ENCODE results near the gene HIPK2. TPM values are rescaled to one million over a fixed set of nuclear protein-coding genes. Genes with fewer than 3 reads are reported as not detected.

HIPK2 gene
- total RNA-seq, 6 experiments from 2014 or later = 48.5 to 68.0 (median 59.6) TPM

DNA sequence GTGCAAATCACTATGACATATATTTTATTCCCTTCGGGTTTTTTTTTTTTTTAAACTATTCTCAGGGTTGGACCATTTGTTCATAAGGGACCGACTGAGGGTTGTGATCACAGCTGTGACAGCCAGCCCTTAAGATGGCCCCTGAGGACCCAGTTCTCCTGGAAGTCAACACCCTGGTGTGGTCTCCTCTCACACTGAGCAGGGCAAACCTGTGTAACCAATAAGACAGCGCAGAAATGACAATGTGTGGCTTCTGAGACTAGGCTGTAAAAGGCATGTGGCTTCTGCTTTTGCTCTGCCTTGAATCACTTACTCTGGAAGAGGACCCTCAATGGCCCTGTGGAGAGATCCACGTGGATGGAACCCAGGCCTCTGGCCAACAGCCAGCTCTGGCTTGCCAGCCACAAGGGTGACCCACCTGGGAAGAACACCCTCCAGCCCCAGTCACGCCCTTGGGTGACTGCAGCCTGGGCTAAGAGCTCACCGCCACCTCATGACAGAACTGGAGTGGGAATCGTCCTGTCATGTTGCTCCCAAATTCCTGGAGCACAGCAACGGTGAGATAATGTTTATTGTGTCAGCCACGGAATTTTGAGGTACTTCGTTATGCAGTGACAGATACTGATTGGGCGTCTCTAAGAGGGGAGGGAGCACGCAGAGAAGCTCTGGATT, 127.2 kb downstream of the HIPK2 start:
- intact Hi-C loops (cut with DNase I) = no loop called here
- H3K27me3 ChIP-seq = no peaks in the 10 kb centered on the region
- peak in 1 of 3 donors; percentile 44 for DNase-seq
- TF ChIP-seq, protein P1, sequence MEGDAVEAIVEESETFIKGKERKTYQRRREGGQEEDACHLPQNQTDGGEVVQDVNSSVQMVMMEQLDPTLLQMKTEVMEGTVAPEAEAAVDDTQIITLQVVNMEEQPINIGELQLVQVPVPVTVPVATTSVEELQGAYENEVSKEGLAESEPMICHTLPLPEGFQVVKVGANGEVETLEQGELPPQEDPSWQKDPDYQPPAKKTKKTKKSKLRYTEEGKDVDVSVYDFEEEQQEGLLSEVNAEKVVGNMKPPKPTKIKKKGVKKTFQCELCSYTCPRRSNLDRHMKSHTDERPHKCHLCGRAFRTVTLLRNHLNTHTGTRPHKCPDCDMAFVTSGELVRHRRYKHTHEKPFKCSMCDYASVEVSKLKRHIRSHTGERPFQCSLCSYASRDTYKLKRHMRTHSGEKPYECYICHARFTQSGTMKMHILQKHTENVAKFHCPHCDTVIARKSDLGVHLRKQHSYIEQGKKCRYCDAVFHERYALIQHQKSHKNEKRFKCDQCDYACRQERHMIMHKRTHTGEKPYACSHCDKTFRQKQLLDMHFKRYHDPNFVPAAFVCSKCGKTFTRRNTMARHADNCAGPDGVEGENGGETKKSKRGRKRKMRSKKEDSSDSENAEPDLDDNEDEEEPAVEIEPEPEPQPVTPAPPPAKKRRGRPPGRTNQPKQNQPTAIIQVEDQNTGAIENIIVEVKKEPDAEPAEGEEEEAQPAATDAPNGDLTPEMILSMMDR (IDR thresholded peaks at IDR 0.05) = no peak
- TF ChIP-seq POLR2A (IDR thresholded peaks at IDR 0.05) = no peak
- H3K27ac ChIP-seq = peak overlapping the region; percentile 64 to 79 (median 74)
- ATAC-seq = peak in 1 of 4 donors; percentile 16
- H3K4me1 ChIP-seq = peaks cover 0 to 88% (median 48%) of the 10 kb centered on the region in 4 donors
- H3K36me3 ChIP-seq = no peaks in the 10 kb centered on the region
- WGBS (ENCODE audit: insufficient coverage, low coverage, low lambda C conversion rate, missing lambda C conversion rate) = 53% methylated on average over 5 of the region's 12 CpGs
- no peak overlapping the region for H3K4me3 ChIP-seq
- no peaks in the 10 kb centered on the region for H3K9me3 ChIP-seq

DNA sequence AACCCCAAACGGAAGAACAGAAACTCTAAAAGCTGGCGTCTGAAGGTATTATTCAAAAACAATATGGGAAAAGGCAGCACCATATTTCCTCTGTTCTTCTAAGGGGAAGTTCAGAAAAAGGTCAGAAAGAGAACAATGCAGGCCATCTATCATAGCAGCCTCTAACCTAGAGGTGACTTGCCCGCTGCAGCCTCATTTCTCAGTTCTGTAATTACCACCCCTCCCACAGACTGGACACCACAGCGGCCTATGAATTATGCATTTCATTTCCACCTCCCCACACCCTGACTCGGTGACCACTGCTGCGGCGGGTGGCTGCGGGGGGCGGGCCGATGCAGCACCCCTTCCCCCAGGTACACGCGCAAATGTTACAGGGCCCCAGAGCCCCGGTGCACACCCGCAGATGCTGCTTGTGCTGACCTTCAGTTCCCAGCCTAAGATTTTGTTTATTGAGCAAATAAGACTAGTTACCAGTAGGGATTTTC, 128.8 kb downstream of the HIPK2 start:
- H3K4me3 ChIP-seq = no peak overlapping the region
- peak; percentile 43 to 69 (median 64) for ATAC-seq
- peak in 2 of 3 donors; percentile 56 to 61 for DNase-seq
- WGBS (ENCODE audit: insufficient coverage, low coverage, low lambda C conversion rate, missing lambda C conversion rate) = 10% methylated on average over 14 of the region's 14 CpGs
- peak overlapping the region; percentile 64 to 79 (median 74) for H3K27ac ChIP-seq
- intact Hi-C loops (cut with DNase I) = no loop called here
- H3K4me1 ChIP-seq = peaks cover 0 to 75% (median 40%) of the 10 kb centered on the region in 4 donors
- H3K36me3 ChIP-seq = no peaks in the 10 kb centered on the region
- peak; percentile 48 for TF ChIP-seq POLR2A (IDR thresholded peaks at IDR 0.05)
- TF ChIP-seq, protein P1 (IDR thresholded peaks at IDR 0.05) = no peak
- H3K9me3 ChIP-seq = no peaks in the 10 kb centered on the region
- no peaks in the 10 kb centered on the region for H3K27me3 ChIP-seq

DNA sequence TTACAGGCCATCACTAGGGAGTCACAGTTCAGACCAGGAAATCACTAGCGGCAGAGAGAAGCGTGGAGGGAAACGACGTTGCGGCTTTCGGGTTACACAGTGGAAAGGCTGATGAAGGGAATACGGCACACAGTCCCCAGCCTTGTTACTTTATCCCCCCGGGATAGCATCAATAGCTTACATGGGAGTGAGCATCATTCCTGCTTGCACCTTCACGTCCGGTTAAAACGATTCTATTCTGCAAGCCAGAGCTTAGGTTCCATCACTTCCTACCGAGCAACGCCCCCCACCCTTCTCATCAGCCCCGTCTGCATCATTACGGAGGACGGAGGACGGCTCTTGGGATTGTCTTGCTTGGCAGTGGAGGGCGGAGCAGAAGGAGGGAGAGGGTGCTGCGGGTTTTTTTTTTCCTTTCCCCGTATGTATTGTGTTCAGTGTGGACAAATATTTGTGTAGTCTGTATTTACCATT, 129.4 kb downstream of the HIPK2 start:
- no peaks in the 10 kb centered on the region for H3K9me3 ChIP-seq
- H3K4me1 ChIP-seq = peaks cover 0 to 72% (median 37%) of the 10 kb centered on the region in 4 donors
- no peak overlapping the region for H3K4me3 ChIP-seq
- ATAC-seq (peak; percentile 0 to 2 (median 0)), DNase-seq (no peak)
- H3K27ac ChIP-seq = peak overlapping the region; percentile 64 to 79 (median 74)
- intact Hi-C loops (cut with DNase I) = no loop called here
- TF ChIP-seq, protein P1 (IDR thresholded peaks at IDR 0.05) = no peak
- TF ChIP-seq POLR2A (IDR thresholded peaks at IDR 0.05) = no peak
- 61% methylated on average over 19 of the region's 20 CpGs for WGBS (ENCODE audit: insufficient coverage, low coverage, low lambda C conversion rate, missing lambda C conversion rate)
- H3K36me3 ChIP-seq = no peaks in the 10 kb centered on the region
- H3K27me3 ChIP-seq = no peaks in the 10 kb centered on the region

DNA sequence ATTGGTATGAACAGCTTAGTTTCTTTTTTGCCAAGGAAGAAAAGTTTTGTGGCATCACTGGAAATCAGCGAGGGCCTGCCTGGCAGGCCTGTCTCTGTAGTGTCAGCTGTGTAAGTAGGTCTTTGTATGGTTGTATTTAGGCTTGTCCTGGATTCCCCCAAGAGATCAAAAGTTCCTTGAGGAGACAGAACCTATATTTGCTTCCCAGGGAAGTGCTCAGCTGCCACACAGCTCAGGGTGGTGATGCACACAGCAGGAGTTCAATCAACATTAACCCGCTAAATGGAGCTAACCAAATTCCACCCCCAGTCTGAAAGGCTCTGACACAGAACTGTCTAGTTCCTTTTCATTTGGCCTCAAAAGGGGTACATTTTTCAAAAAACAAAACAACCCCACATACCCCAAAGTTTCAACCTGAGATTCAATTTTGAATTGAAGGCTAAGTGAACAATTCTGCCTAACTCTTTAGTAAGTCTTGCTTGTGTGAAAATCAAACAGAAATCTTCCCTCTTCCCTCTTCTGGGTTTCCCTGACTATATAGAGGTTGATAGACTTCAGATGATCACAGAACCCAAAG, 129.9 kb downstream of the HIPK2 start:
- WGBS (ENCODE audit: insufficient coverage, low coverage, low lambda C conversion rate, missing lambda C conversion rate) = 38% methylated on average over 2 of the region's 2 CpGs
- intact Hi-C loops (cut with DNase I) = no loop called here
- no peaks in the 10 kb centered on the region for H3K36me3 ChIP-seq
- H3K27ac ChIP-seq = peak overlapping the region; percentile 32 to 79 (median 64)
- H3K27me3 ChIP-seq = no peaks in the 10 kb centered on the region
- peaks cover 0 to 72% (median 38%) of the 10 kb centered on the region in 4 donors for H3K4me1 ChIP-seq
- no peaks in the 10 kb centered on the region for H3K9me3 ChIP-seq
- ATAC-seq (peak in 3 of 4 donors; percentile 4 to 19 (median 6)), DNase-seq (no peak)
- TF ChIP-seq POLR2A (IDR thresholded peaks at IDR 0.05) = no peak
- TF ChIP-seq, protein P1 (IDR thresholded peaks at IDR 0.05) = no peak
- H3K4me3 ChIP-seq = no peak overlapping the region
